HL-60 (cell line): ENCODE results near the gene PTPN13.

ENCODE experiments used
- DNase-seq, 2 experiments: peaks; one replicate each; pipeline ENCODE4 v3.0.0-alpha.2; 2010 to 2020; ENCODE audit warnings: low read depth in 1 of 2, low spot score in 1 of 2
- H3K27ac ChIP-seq: fragments of 250-450 bp; sonication (Bioruptor Pico); replicated peaks from 2 replicates; pipeline ENCODE4 v1.5.1; 2020; ENCODE audit warnings: mild to moderate bottlenecking, moderate library complexity
- H3K27me3 ChIP-seq: fragments of 250-450 bp; sonication (Bioruptor Pico); 2 replicates; pipeline ENCODE4 v1.5.1; 2021; ENCODE audit warnings: mild to moderate bottlenecking, moderate library complexity; ENCODE audit not compliant: insufficient read depth, poor library complexity, severe bottlenecking
- H3K4me3 ChIP-seq: replicated peaks from 2 replicates; pipeline ENCODE4 v1.5.1; 2011; ENCODE audit warnings: mild to moderate bottlenecking, control low read depth, low read length; ENCODE audit not compliant: insufficient read depth
- GABPA ChIP-seq: IDR thresholded peaks from 2 replicates; pipeline ENCODE4 v1.6.1; 2012; ENCODE audit warnings: low read depth
- POLR2AphosphoS5 ChIP-seq: IDR thresholded peaks from 2 replicates; pipeline ENCODE4 v1.6.1; 2012; ENCODE audit warnings: low read depth
- SPI1 ChIP-seq: IDR thresholded peaks from 2 replicates; pipeline ENCODE4 v1.6.1; 2012; ENCODE audit warnings: low read depth, mild to moderate bottlenecking, borderline replicate concordance
- TF ChIP-seq, protein P1 (sequence below): IDR thresholded peaks from one replicate; pipeline ENCODE4 v1.5.1; 2011; ENCODE audit warnings: low read length, control low read depth, inconsistent platforms; ENCODE audit not compliant: insufficient read depth
- TF ChIP-seq, protein P2 (sequence below): IDR thresholded peaks from 2 replicates; pipeline ENCODE4 v1.6.1; 2012; ENCODE audit warnings: low read depth; ENCODE audit not compliant: insufficient replicate concordance

Gene PTPN13

DNA sequence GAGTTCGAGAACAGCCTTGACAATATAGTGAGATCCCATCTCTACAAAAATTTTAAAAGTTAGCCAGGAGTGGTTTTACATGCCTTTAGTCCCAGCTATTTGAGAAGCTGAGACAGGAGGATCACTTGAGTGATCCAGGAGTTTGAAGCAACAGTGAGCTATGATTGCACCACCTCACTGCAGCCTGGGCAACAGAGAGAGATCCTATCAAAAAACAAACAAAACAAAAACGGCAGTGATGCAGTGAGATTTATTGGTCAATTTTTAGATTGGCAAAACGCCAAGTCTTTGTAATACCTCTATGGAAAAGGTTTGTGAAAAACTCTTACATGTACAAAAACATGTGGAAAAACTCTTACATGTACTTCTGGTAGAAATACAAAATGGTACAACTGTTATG, 91.3 kb downstream of the PTPN13 start:
- no peak for DNase-seq
- no peak for TF ChIP-seq POLR2AphosphoS5
- TF ChIP-seq, protein P1, sequence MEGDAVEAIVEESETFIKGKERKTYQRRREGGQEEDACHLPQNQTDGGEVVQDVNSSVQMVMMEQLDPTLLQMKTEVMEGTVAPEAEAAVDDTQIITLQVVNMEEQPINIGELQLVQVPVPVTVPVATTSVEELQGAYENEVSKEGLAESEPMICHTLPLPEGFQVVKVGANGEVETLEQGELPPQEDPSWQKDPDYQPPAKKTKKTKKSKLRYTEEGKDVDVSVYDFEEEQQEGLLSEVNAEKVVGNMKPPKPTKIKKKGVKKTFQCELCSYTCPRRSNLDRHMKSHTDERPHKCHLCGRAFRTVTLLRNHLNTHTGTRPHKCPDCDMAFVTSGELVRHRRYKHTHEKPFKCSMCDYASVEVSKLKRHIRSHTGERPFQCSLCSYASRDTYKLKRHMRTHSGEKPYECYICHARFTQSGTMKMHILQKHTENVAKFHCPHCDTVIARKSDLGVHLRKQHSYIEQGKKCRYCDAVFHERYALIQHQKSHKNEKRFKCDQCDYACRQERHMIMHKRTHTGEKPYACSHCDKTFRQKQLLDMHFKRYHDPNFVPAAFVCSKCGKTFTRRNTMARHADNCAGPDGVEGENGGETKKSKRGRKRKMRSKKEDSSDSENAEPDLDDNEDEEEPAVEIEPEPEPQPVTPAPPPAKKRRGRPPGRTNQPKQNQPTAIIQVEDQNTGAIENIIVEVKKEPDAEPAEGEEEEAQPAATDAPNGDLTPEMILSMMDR, result no peak
- TF ChIP-seq, protein P2, sequence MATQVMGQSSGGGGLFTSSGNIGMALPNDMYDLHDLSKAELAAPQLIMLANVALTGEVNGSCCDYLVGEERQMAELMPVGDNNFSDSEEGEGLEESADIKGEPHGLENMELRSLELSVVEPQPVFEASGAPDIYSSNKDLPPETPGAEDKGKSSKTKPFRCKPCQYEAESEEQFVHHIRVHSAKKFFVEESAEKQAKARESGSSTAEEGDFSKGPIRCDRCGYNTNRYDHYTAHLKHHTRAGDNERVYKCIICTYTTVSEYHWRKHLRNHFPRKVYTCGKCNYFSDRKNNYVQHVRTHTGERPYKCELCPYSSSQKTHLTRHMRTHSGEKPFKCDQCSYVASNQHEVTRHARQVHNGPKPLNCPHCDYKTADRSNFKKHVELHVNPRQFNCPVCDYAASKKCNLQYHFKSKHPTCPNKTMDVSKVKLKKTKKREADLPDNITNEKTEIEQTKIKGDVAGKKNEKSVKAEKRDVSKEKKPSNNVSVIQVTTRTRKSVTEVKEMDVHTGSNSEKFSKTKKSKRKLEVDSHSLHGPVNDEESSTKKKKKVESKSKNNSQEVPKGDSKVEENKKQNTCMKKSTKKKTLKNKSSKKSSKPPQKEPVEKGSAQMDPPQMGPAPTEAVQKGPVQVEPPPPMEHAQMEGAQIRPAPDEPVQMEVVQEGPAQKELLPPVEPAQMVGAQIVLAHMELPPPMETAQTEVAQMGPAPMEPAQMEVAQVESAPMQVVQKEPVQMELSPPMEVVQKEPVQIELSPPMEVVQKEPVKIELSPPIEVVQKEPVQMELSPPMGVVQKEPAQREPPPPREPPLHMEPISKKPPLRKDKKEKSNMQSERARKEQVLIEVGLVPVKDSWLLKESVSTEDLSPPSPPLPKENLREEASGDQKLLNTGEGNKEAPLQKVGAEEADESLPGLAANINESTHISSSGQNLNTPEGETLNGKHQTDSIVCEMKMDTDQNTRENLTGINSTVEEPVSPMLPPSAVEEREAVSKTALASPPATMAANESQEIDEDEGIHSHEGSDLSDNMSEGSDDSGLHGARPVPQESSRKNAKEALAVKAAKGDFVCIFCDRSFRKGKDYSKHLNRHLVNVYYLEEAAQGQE, result no peak
- TF ChIP-seq SPI1, result no peak
- TF ChIP-seq GABPA, result no peak
- H3K27me3 ChIP-seq, result no peaks in the 10 kb centered on the region
- no peak overlapping the region for H3K27ac ChIP-seq
- H3K4me3 ChIP-seq, result no peak overlapping the region

DNA sequence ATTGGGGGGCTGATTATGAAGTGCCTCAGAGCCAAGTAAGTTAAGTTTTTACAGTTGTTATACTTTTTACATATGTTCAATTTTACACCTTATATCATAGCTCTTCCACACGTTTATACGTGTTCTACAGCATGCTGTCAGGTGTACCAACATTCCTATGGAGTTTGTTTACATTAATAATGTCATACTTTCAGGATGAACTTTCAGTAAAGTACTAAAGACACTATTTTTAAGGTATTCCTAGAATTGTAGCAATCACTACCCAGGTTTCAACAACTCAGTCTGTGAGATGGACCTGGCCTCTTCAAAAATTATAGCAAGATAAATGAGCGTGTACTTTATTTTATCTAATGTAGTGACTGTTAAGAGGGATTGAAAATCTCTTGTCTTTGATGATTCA, 92.6 kb downstream of the PTPN13 start:
- TF ChIP-seq SPI1, result no peak
- TF ChIP-seq, protein P1, result no peak
- TF ChIP-seq GABPA, result no peak
- no peak for TF ChIP-seq POLR2AphosphoS5
- TF ChIP-seq, protein P2, result no peak
- Histone ChIP-seq H3K27me3 (no peaks in the 10 kb centered on the region), H3K27ac (no peak overlapping the region), H3K4me3 (no peak overlapping the region)
- no peak for DNase-seq

DNA sequence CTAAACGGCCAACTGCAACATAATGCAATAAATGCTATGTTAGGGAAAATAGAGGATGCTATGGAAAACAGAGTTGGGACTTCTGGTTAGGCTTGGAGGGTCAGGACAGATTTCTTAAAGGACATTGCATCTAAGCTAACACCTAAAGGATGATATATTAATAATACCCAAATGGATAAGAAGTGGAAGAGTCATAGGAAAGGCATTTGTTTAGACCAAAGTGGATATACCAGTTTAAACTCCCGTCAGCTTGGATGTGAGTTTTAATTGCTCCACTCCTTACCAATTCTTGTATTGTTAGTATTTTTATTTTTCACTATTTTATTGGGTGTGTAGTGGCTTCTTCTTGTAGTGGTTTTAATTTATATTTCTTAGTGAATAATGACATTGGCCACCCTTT, 93.9 kb downstream of the PTPN13 start:
- TF ChIP-seq SPI1 (no peak), POLR2AphosphoS5 (no peak), GABPA (no peak)
- TF ChIP-seq, protein P2, result no peak
- TF ChIP-seq, protein P1, result no peak
- no peak for DNase-seq
- Histone ChIP-seq H3K27me3 (no peaks in the 10 kb centered on the region), H3K4me3 (no peak overlapping the region), H3K27ac (no peak overlapping the region)
